ENCODE data around the gene EHD4.

The EHD4 gene

GRCh38 chr15:41974041-41974440 is 1.7 kb upstream of the EHD4 start (continued):
- TF ChIP-seq ZNF18 (tag by site-specific recombination; IDR thresholded peaks at IDR 0.05) (no peak), ZNF169 (tag by site-specific recombination; IDR thresholded peaks at IDR 0.05) (no peak), REST (tag by site-specific recombination; IDR thresholded peaks at IDR 0.05) (no peak), TRIM28 (IDR thresholded peaks at IDR 0.05; ENCODE audit: borderline replicate concordance, low read length) (no peak), WT1 (tag by site-specific recombination; IDR thresholded peaks at IDR 0.05) (no peak), ZNF239 (tag by site-specific recombination; IDR thresholded peaks at IDR 0.05) (no peak), ELK4 (IDR thresholded peaks at IDR 0.05; ENCODE audit: borderline replicate concordance, low read depth, low read length) (no peak)

- Histone ChIP-seq H3K9me3 (ENCODE audit: control insufficient read depth, insufficient read depth, low read depth, low read length) (no peaks in the 10 kb centered on the region), H3K4me3 (ENCODE audit: low read depth, low read length) (peak overlapping the region; percentile 74), H3K27ac (ENCODE audit: extremely low read depth, low read depth, low read length) (no peak overlapping the region; the same call in 1 of the 2 replicates), H3K36me3 (ENCODE audit: control insufficient read depth in 2 of 2, insufficient read depth in 1 of 2, low read length in 2 of 2) (no peaks in the 10 kb centered on the region), H3K4me1 (ENCODE audit: control insufficient read depth, insufficient read depth, low read length) (peaks cover 10% of the 10 kb centered on the region)
- POLR2A ChIA-PET, result interaction anchor here (0.6 to 2.0 kb wide), 13 partner anchors 10 to 559 kb away, joined by 3 to 9 read pairs (median 4); partner anchors contain the start of genes MAPKBP1 and VPS39
- CTCF ChIA-PET, result interaction anchor here (1.0 to 2.1 kb wide), 3 partner anchors 14 to 37 kb away, joined by 3 to 12 read pairs (median 3); no protein-coding TSS in a partner anchor
- TF ChIP-seq ZNF398 (tag by site-specific recombination; IDR thresholded peaks at IDR 0.05) (peak; percentile 42; the same call in 1 of the 2 replicates), MYNN (tag by site-specific recombination; IDR thresholded peaks at IDR 0.05; ENCODE audit: borderline replicate concordance) (no peak), ATF2 (tag by site-specific recombination; IDR thresholded peaks at IDR 0.05; ENCODE audit: low read depth) (no peak), HIC1 (tag by site-specific recombination; IDR thresholded peaks at IDR 0.05) (no peak), ZNF280C (tag by site-specific recombination; IDR thresholded peaks at IDR 0.05) (no peak), KLF10 (tag by site-specific recombination; IDR thresholded peaks at IDR 0.05) (no peak), HOXD13 (CRISPR knock-in tag; IDR thresholded peaks at IDR 0.05; ENCODE audit: borderline replicate concordance) (no peak), ZNF335 (tag by site-specific recombination; conservative IDR thresholded peaks at IDR 0.05) (no peak; the same call in none of the 2 replicates), KLF1 (tag by site-specific recombination; IDR thresholded peaks at IDR 0.05) (no peak), FEZF1 (tag by site-specific recombination; IDR thresholded peaks at IDR 0.05) (no peak), ZNF2 (tag by site-specific recombination; IDR thresholded peaks at IDR 0.05) (no peak), ZNF843 (tag by site-specific recombination; IDR thresholded peaks at IDR 0.05) (no peak), BCL11A (tag by site-specific recombination; IDR thresholded peaks at IDR 0.05; ENCODE audit: low read depth) (no peak), ZNF221 (tag by site-specific recombination; IDR thresholded peaks at IDR 0.05; ENCODE audit: borderline replicate concordance) (no peak), ZFP41 (tag by site-specific recombination; IDR thresholded peaks at IDR 0.05; ENCODE audit: borderline replicate concordance) (no peak), ZNF19 (tag by site-specific recombination; IDR thresholded peaks at IDR 0.05; ENCODE audit: low read depth) (no peak)
These were observed 483 bp downstream of the EHD4 start for GRCh38 chr15:41971895-41972252.

Measured in HEK293 (cell line).